HEK293T (cell line): ENCODE results near the gene ARHGAP12.
A peak's percentile ranks its signal among the peaks of the same experiment; 100 is the strongest.

ENCODE experiments used
- CTCF ChIA-PET: fragments of 350-600 bp; formaldehyde crosslinking; extraction: SDS; loops from one replicate; lab custom pipeline; 2021; ENCODE audit warnings: antibody characterized with exemption, inconsistent platforms; lab: Yijun Ruan, JAX
- POLR2A ChIA-PET: fragments of 350-600 bp; formaldehyde crosslinking; extraction: SDS; loops from one replicate; lab custom pipeline; 2020; ENCODE audit warnings: antibody characterized with exemption, inconsistent platforms; lab: Yijun Ruan, JAX
- DNase-seq: peaks from one replicate; pipeline ENCODE4 v3.0.0; 2012; ENCODE audit warnings: mixed read lengths; ENCODE audit errors: extremely low spot score
- ARNT ChIP-seq: fragments of 450-650 bp; IDR thresholded peaks from 2 replicates; pipeline ENCODE4 v1.6.1; 2017; ENCODE audit warnings: mild to moderate bottlenecking
- BHLHE40 ChIP-seq: fragments of 450-650 bp; IDR thresholded peaks from 2 replicates; pipeline ENCODE4 v1.6.1; 2016; ENCODE audit warnings: mild to moderate bottlenecking, moderate library complexity, borderline replicate concordance
- CTBP1 ChIP-seq: fragments of 450-650 bp; IDR thresholded peaks from 2 replicates; pipeline ENCODE4 v1.6.1; 2016; ENCODE audit warnings: borderline replicate concordance
- ELF4 ChIP-seq: fragments of 450-650 bp; IDR thresholded peaks from 2 replicates; pipeline ENCODE4 v1.6.1; 2017; ENCODE audit warnings: antibody characterized with exemption
- FOXA1 ChIP-seq: fragments of 450-650 bp; IDR thresholded peaks from 2 replicates; pipeline ENCODE4 v1.6.1; 2016; ENCODE audit warnings: mild to moderate bottlenecking
- FOXK2 ChIP-seq: fragments of 450-650 bp; IDR thresholded peaks from 2 replicates; pipeline ENCODE4 v1.6.1; 2016; ENCODE audit warnings: mild to moderate bottlenecking
- FOXM1 ChIP-seq: fragments of 450-650 bp; IDR thresholded peaks from 2 replicates; pipeline ENCODE4 v1.6.1; 2017; ENCODE audit warnings: mild to moderate bottlenecking, borderline replicate concordance
- HDGF ChIP-seq: fragments of 450-650 bp; IDR thresholded peaks from 2 replicates; pipeline ENCODE4 v1.6.1; 2017; ENCODE audit warnings: antibody characterized with exemption, borderline replicate concordance
- L3MBTL2 ChIP-seq: fragments of 450-650 bp; conservative IDR thresholded peaks from 2 replicates; pipeline ENCODE4 v1.6.1; 2016; ENCODE audit warnings: mild to moderate bottlenecking
- LEF1 ChIP-seq: fragments of 450-650 bp; IDR thresholded peaks from 2 replicates; pipeline ENCODE4 v1.6.1; 2017; ENCODE audit warnings: mild to moderate bottlenecking, borderline replicate concordance
- NFRKB ChIP-seq: fragments of 450-650 bp; IDR thresholded peaks from 2 replicates; pipeline ENCODE4 v1.6.1; 2016; ENCODE audit warnings: mild to moderate bottlenecking, moderate library complexity
- SP1 ChIP-seq: fragments of 450-650 bp; IDR thresholded peaks from 2 replicates; pipeline ENCODE4 v1.6.1; 2017
- SUZ12 ChIP-seq: fragments of 450-650 bp; IDR thresholded peaks from 2 replicates; pipeline ENCODE4 v1.6.1; 2016; ENCODE audit warnings: mild to moderate bottlenecking
- TARDBP ChIP-seq: fragments of 450-650 bp; IDR thresholded peaks from 2 replicates; pipeline ENCODE4 v1.6.1; 2016
- ZNF384 ChIP-seq: fragments of 450-650 bp; IDR thresholded peaks from 2 replicates; pipeline ENCODE4 v1.6.1; 2016
- TF ChIP-seq, protein P1 (sequence below): fragments of 450-650 bp; IDR thresholded peaks from 2 replicates; pipeline ENCODE4 v1.6.1; 2016

The ARHGAP12 gene

DNA sequence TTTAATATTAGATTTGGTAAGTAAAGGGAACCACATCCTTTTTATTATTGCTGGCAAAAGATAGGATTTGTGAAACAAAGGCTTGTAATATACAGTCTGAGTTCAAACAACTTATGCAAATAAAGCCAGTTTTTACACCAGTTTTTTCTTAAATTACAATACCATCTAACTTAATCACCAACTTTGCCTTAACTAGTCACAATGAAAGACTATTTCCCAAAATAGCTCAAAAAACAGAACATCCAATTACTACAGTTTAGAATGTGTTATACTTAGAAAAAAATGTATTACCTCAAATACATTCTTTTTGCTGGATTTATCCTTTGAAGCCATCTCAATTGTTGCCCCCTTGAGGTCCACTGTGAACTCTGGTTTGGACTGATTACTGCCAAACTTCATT, 108.5 kb downstream of the ARHGAP12 start:
- DNase-seq = no peak
- CTCF ChIA-PET = interaction anchor here (0.5 kb wide), 1 partner anchor 116 kb away, joined by 5 read pairs; no protein-coding TSS in a partner anchor
- POLR2A ChIA-PET = no interaction called here
- TF ChIP-seq, protein P1, sequence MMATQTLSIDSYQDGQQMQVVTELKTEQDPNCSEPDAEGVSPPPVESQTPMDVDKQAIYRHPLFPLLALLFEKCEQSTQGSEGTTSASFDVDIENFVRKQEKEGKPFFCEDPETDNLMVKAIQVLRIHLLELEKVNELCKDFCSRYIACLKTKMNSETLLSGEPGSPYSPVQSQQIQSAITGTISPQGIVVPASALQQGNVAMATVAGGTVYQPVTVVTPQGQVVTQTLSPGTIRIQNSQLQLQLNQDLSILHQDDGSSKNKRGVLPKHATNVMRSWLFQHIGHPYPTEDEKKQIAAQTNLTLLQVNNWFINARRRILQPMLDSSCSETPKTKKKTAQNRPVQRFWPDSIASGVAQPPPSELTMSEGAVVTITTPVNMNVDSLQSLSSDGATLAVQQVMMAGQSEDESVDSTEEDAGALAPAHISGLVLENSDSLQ = no peak
- TF ChIP-seq FOXA1 (no peak), SP1 (no peak), SUZ12 (no peak), NFRKB (no peak), TARDBP (no peak), ZNF384 (no peak), BHLHE40 (no peak), FOXM1 (no peak), LEF1 (no peak), ARNT (no peak), CTBP1 (no peak), ELF4 (no peak), HDGF (no peak), FOXK2 (no peak), L3MBTL2 (no peak)

- CTCF ChIA-PET = interaction anchor here (0.5 kb wide), 1 partner anchor 117 kb away, joined by 5 read pairs; no protein-coding TSS in a partner anchor
- TF ChIP-seq FOXA1 = no peak
- no peak for TF ChIP-seq L3MBTL2
- no peak for TF ChIP-seq FOXK2
- TF ChIP-seq TARDBP = no peak
- no peak for TF ChIP-seq ARNT
- no peak for TF ChIP-seq SUZ12
- TF ChIP-seq ZNF384 = no peak
- no peak for TF ChIP-seq NFRKB
- TF ChIP-seq, protein P1 = no peak
- no peak for TF ChIP-seq LEF1
- TF ChIP-seq HDGF = no peak
- TF ChIP-seq SP1 = no peak
- TF ChIP-seq BHLHE40 = no peak
- no peak for TF ChIP-seq FOXM1
- no peak for TF ChIP-seq CTBP1
- no peak for TF ChIP-seq ELF4
- no peak for DNase-seq
- POLR2A ChIA-PET = no interaction called here
Measured at GRCh38 chr10:31819391-31819820, 109.2 kb downstream of the ARHGAP12 start.

- DNase-seq = no peak
- ChIA-PET CTCF (no interaction called here), POLR2A (no interaction called here)
- no peak for TF ChIP-seq CTBP1
- TF ChIP-seq HDGF = no peak
- TF ChIP-seq NFRKB = no peak
Measured at GRCh38 chr10:31816318-31816717, 112.3 kb downstream of the ARHGAP12 start.

GRCh38 chr10:31808258-31809218, 120.1 kb downstream of the ARHGAP12 start:
- POLR2A ChIA-PET = no interaction called here

GRCh38 chr10:31804352-31804810, 124.2 kb downstream of the ARHGAP12 start:
- no peak for TF ChIP-seq ELF4
- no peak for TF ChIP-seq HDGF
- no peak for TF ChIP-seq ARNT
- TF ChIP-seq BHLHE40 = no peak
- no peak for TF ChIP-seq TARDBP
- no peak for TF ChIP-seq CTBP1
- DNase-seq = no peak
- POLR2A ChIA-PET = no interaction called here
- CTCF ChIA-PET = no interaction called here

More at GRCh38 chr10:31808258-31809218, 120.1 kb downstream of the ARHGAP12 start:
- TF ChIP-seq HDGF (no peak), LEF1 (no peak), ARNT (no peak), SUZ12 (no peak), ELF4 (no peak)
- CTCF ChIA-PET = interaction anchor here (0.7 kb wide), 1 partner anchor 227 kb away, joined by 3 read pairs; no protein-coding TSS in a partner anchor
- DNase-seq = peak; percentile 8

- ChIA-PET CTCF (no interaction called here), POLR2A (no interaction called here)
- no peak for TF ChIP-seq ARNT
- no peak for TF ChIP-seq ELF4
- TF ChIP-seq SP1 = no peak
- no peak for TF ChIP-seq LEF1
- TF ChIP-seq, protein P1 = no peak
- TF ChIP-seq TARDBP = no peak
- no peak for TF ChIP-seq FOXA1
- no peak for TF ChIP-seq HDGF
- no peak for TF ChIP-seq FOXK2
- TF ChIP-seq NFRKB = no peak
- TF ChIP-seq SUZ12 = no peak
- no peak for TF ChIP-seq ZNF384
- no peak for TF ChIP-seq L3MBTL2
- no peak for TF ChIP-seq CTBP1
- no peak for TF ChIP-seq FOXM1
- no peak for TF ChIP-seq BHLHE40
- no peak for DNase-seq
Measured at GRCh38 chr10:31803606-31804351, 124.9 kb downstream of the ARHGAP12 start.
